Endothelial cell of umbilical vein (primary cell): ENCODE results near the gene MGLL. TPM values are rescaled to one million over a fixed set of nuclear protein-coding genes. Genes with fewer than 3 reads are reported as not detected.

Experiments used
- BruUV-seq: library from RNA; stranded (reverse); fragments of 400-500 nt; replicated peaks from 2 replicates; lab custom pipeline; 2021; lab: Mats Ljungman, UMichigan
- CTCF ChIA-PET: fragments of 300-600, 350-600 bp; sonication (Branson Sonifier 250); formaldehyde crosslinking; loops from one replicate; lab custom pipeline; 2021; ENCODE audit warnings: antibody characterized with exemption, inconsistent platforms; lab: Charles Lee
- POLR2A ChIA-PET: fragments of 300-600, 350-600 bp; sonication (Branson Sonifier 250); formaldehyde crosslinking; loops from one replicate; lab custom pipeline; 2021; ENCODE audit warnings: antibody characterized with exemption, inconsistent platforms; lab: Charles Lee
- DNase-seq: peaks from one replicate; pipeline ENCODE4 v3.0.0-alpha.2; 2011; ENCODE audit warnings: low read depth, low spot score
- FAIRE-seq: peaks from 2 replicates; lab custom pipeline; 2011; peaks lifted over from hg19 to GRCh38; lab: Jason Lieb, UNC
- H2AFZ ChIP-seq: 2 replicates; pipeline ENCODE4 v1.6.0; 2012; ENCODE audit warnings: low read depth, low read length, control low read depth, inconsistent platforms
- H3K27ac ChIP-seq: 2 replicates; pipeline ENCODE4 v1.5.1; 2011; ENCODE audit warnings: low read depth, mild to moderate bottlenecking, control low read depth, low read length, moderate library complexity; ENCODE audit not compliant: insufficient read depth
- H3K27me3 ChIP-seq, 2 experiments: 2 replicates each; pipeline versions ENCODE4 v1.6.0 to v1.6.1; 2011; ENCODE audit warnings: low read length in 2 of 2, mixed read lengths in 1 of 2; ENCODE audit not compliant: control insufficient read depth in 2 of 2, insufficient read depth in 2 of 2
- H3K36me3 ChIP-seq, 2 experiments: 2 replicates in 1 of 2; 3 replicates in 1 of 2; pipeline ENCODE4 v1.5.1; 2011; ENCODE audit warnings: low read length in 2 of 2, mild to moderate bottlenecking in 1 of 2, moderate library complexity in 1 of 2; ENCODE audit not compliant: control insufficient read depth in 2 of 2, insufficient read depth in 2 of 2; ENCODE audit errors: extremely low read depth in 1 of 2
- H3K4me1 ChIP-seq: 3 replicates; pipeline ENCODE4 v1.5.1; 2011; ENCODE audit warnings: mild to moderate bottlenecking, low read length; ENCODE audit not compliant: control insufficient read depth, insufficient read depth; ENCODE audit errors: extremely low read depth
- H3K4me2 ChIP-seq: 2 replicates; pipeline ENCODE4 v1.6.1; 2011; ENCODE audit warnings: low read length, control low read depth, mixed read lengths; ENCODE audit not compliant: insufficient read depth
- H3K4me3 ChIP-seq, 3 experiments: fragments of 200-600 bp in 1 of 3; sonication (generic), shearing (Covaris generic) in 1 of 3; replicated peaks in 1 of 3; 2 replicates each; pipeline ENCODE4 v1.5.1; 2011 to 2016; ENCODE audit warnings: control low read depth in 3 of 3, low read length in 3 of 3, mild to moderate bottlenecking in 2 of 3, inconsistent platforms in 1 of 3, low read depth in 1 of 3, moderate library complexity in 1 of 3; ENCODE audit not compliant: insufficient read depth in 1 of 3
- H3K79me2 ChIP-seq: 2 replicates; pipeline ENCODE4 v1.6.0; 2012; ENCODE audit warnings: low read length, inconsistent platforms; ENCODE audit not compliant: control insufficient read depth, insufficient read depth
- H3K9ac ChIP-seq: replicated peaks from 2 replicates; pipeline ENCODE3; 2011; ENCODE audit warnings: low read length, control low read depth; ENCODE audit not compliant: insufficient read depth; ENCODE audit errors: extremely low read depth
- H3K9me1 ChIP-seq: replicated peaks from 3 replicates; pipeline ENCODE4 v1.6.0; 2011; ENCODE audit warnings: mild to moderate bottlenecking, low read length; ENCODE audit not compliant: control insufficient read depth, insufficient read depth; ENCODE audit errors: extremely low read depth
- H3K9me3 ChIP-seq: replicated peaks from 2 replicates; pipeline ENCODE4 v1.5.1; 2012; ENCODE audit warnings: low read length, inconsistent platforms; ENCODE audit not compliant: control insufficient read depth, insufficient read depth
- H4K20me1 ChIP-seq: replicated peaks from 2 replicates; pipeline ENCODE3; 2011; ENCODE audit warnings: mild to moderate bottlenecking, low read length; ENCODE audit not compliant: control insufficient read depth, insufficient read depth; ENCODE audit errors: extremely low read depth
- EZH2 ChIP-seq: IDR thresholded peaks from 2 replicates; pipeline ENCODE4 v1.6.1; 2012; ENCODE audit warnings: borderline replicate concordance, low read depth, mild to moderate bottlenecking, moderate library complexity, low read length, inconsistent platforms; ENCODE audit not compliant: severe bottlenecking
- FOS ChIP-seq: IDR thresholded peaks from 2 replicates; pipeline ENCODE4 v1.6.1; 2011; ENCODE audit warnings: mild to moderate bottlenecking, low read length, moderate library complexity, borderline replicate concordance; ENCODE audit not compliant: insufficient read depth
- GATA2 ChIP-seq: IDR thresholded peaks from 2 replicates; pipeline ENCODE4 v1.7.0; 2011; ENCODE audit warnings: low read depth, mild to moderate bottlenecking, moderate library complexity, mixed read lengths, low read length; ENCODE audit not compliant: insufficient read length, insufficient read depth
- JUN ChIP-seq: IDR thresholded peaks from 2 replicates; pipeline ENCODE4 v1.6.1; 2011; ENCODE audit warnings: borderline replicate concordance, low read depth; ENCODE audit not compliant: insufficient read length, insufficient read depth
- MYC ChIP-seq: IDR thresholded peaks from one replicate; pipeline ENCODE4 v1.6.1; 2011; ENCODE audit warnings: mild to moderate bottlenecking, low read depth, low read length
- POLR2A ChIP-seq: IDR thresholded peaks from 2 replicates; pipeline ENCODE4 v1.6.1; 2012; ENCODE audit warnings: low read depth, mild to moderate bottlenecking, control low read depth, low read length
- POLR2AphosphoS5 ChIP-seq: IDR thresholded peaks from 2 replicates; pipeline ENCODE4 v1.6.1; 2012; ENCODE audit warnings: low read depth, mild to moderate bottlenecking, control low read depth, low read length, moderate library complexity; ENCODE audit not compliant: insufficient read depth
- dilution Hi-C: fragments of 300-500 bp; cut with MboI; formaldehyde crosslinking; loops from one replicate; pipeline ENCODE4 v1.15.0; 2019; ENCODE audit warnings: low sequenced_read_pairs; ENCODE audit not compliant: extremely low pct_ligation_motif_present
- intact Hi-C: fragments of 100-400 bp; cut with micrococcal nuclease; formaldehyde crosslinking; loops from one replicate; pipeline ENCODE4 v1.10.0; 2022
- polyA plus RNA-seq, 4 experiments: library from polyadenylated mRNA; depleted of rRNA in 3 of 4; stranded (reverse) in 3 of 4; unstranded in 1 of 4; fragments of >200 nt; gene quantifications; 2 replicates each; pipeline versions ENCODE4 v1.2.1 to v1.2.3, GENCODE V29; 2011 to 2012; ENCODE audit warnings: missing spikeins in 1 of 4
- total RNA-seq: library from RNA; stranded (reverse); gene quantifications from 2 replicates; pipeline ENCODE4 v1.2.3, GENCODE V29; 2021
- TF ChIP-seq, protein P1 (sequence below), 2 donors: IDR thresholded peaks; 1 replicate in 1 of 2; 2 replicates in 1 of 2; pipeline ENCODE4 v1.5.1; 2011; ENCODE audit warnings: low read length in 2 of 2, mild to moderate bottlenecking in 2 of 2, moderate library complexity in 2 of 2, control low read depth in 1 of 2, inconsistent platforms in 1 of 2, low read depth in 1 of 2; ENCODE audit not compliant: insufficient read depth in 1 of 2; ENCODE audit errors: extremely low read depth in 1 of 2
- TF ChIP-seq, protein P2 (sequence below): IDR thresholded peaks from 2 replicates; pipeline ENCODE4 v1.6.1; 2011; ENCODE audit not compliant: insufficient read depth, insufficient read length

Gene MGLL
- total and polyA plus RNA-seq, 2 donors (not counting 3 experiments of a cell fraction or from before 2014, with no cell fraction given), result 30.7 to 60.2 TPM

DNA sequence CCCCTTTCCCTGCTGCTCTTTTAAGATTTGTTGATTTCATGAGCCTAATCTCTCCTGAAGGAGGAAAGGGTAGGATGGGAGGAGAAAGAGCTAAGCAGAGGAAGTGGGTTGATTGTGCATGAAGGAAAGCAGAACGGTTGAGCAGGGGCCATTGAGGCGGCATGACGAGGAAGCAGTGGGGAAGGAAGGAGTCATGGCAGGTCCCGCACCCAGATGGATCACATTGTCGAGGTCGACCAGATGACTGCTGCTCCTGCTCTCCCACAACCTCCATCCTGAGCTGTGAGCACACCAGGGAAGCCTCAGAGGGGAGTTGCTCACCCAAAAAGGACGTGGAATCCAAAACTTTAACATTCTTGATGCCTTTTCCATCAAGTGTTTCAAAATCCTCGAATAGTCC lies 106.8 kb downstream of the MGLL start:
- Histone ChIP-seq H3K79me2 (no peaks in the 10 kb centered on the region), H3K27ac (no peak overlapping the region), H3K4me1 (peaks cover 21% of the 10 kb centered on the region), H2AFZ (no peak overlapping the region), H4K20me1 (no peaks in the 10 kb centered on the region), H3K9ac (no peak overlapping the region), H3K4me3 (no peak overlapping the region), H3K27me3 (no peaks in the 10 kb centered on the region), H3K4me2 (no peak overlapping the region), H3K9me1 (no peaks in the 10 kb centered on the region), H3K36me3 (peaks cover 0 to 3% of the 10 kb centered on the region in 2 experiments), H3K9me3 (no peaks in the 10 kb centered on the region)
- DNase-seq, result no peak
- FAIRE-seq, result no peak
- intact Hi-C loops, result loop anchor here (2.0 kb wide), 1 partner anchor 21 kb away; no protein-coding TSS in a partner anchor
- TF ChIP-seq, protein P1, sequence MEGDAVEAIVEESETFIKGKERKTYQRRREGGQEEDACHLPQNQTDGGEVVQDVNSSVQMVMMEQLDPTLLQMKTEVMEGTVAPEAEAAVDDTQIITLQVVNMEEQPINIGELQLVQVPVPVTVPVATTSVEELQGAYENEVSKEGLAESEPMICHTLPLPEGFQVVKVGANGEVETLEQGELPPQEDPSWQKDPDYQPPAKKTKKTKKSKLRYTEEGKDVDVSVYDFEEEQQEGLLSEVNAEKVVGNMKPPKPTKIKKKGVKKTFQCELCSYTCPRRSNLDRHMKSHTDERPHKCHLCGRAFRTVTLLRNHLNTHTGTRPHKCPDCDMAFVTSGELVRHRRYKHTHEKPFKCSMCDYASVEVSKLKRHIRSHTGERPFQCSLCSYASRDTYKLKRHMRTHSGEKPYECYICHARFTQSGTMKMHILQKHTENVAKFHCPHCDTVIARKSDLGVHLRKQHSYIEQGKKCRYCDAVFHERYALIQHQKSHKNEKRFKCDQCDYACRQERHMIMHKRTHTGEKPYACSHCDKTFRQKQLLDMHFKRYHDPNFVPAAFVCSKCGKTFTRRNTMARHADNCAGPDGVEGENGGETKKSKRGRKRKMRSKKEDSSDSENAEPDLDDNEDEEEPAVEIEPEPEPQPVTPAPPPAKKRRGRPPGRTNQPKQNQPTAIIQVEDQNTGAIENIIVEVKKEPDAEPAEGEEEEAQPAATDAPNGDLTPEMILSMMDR (IDR thresholded peaks at IDR 0.05; ENCODE audit: extremely low read depth in 1 of 2, insufficient read depth in 1 of 2, low read depth in 1 of 2, low read length in 2 of 2), result no peak
- no peak for TF ChIP-seq POLR2A
- no peak for TF ChIP-seq MYC
- no peak for TF ChIP-seq EZH2
- no peak for TF ChIP-seq POLR2AphosphoS5
- no peak for TF ChIP-seq FOS
- TF ChIP-seq, protein P2, sequence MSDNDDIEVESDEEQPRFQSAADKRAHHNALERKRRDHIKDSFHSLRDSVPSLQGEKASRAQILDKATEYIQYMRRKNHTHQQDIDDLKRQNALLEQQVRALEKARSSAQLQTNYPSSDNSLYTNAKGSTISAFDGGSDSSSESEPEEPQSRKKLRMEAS, result no peak
- TF ChIP-seq GATA2, result no peak
- TF ChIP-seq JUN, result no peak
- CTCF ChIA-PET, result interaction anchor here (1.1 kb wide), 1 partner anchor 19 kb away, joined by 6 read pairs; no protein-coding TSS in a partner anchor
- dilution Hi-C loops, result no loop called here
- no TSS peak for BruUV-seq
- POLR2A ChIA-PET, result no interaction called here
